Ureter (tissue), 1 donor: ENCODE measurements around the gene DNAJC3. TPM values are rescaled to one million over a fixed set of nuclear protein-coding genes. Genes with fewer than 3 reads are reported as not detected.

Experiments
- DNase-seq: peaks from one replicate; pipeline ENCODE4 v3.0.0-alpha.2; 2020; ENCODE audit warnings: low spot score
- total RNA-seq: library from RNA; stranded (reverse); gene quantifications from one replicate; pipeline ENCODE4 v1.2.4, GENCODE V29; 2023
- donor health status: DM: yes; HTN: yes; CAD: no.

The DNAJC3 gene
- total RNA-seq, 1 donor from 2014 or later = 56.5 TPM

DNA sequence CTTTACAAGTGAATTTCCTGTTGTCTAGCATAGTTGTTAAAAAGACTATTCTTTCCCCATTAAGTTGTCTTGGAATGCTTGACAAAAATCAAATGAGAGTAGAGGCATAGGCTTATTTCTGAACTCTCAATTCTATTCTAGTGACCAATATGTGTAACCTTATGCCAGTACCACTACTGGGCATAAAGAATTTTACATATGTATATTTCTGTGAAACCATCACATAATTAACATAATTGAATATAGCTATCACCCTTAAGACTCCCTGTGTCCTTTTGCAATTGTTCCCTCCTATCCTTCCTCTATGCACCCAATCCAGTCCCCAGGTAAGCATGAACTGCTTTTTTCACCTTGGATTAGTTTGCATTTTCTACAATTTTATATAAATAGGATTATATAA, 165.0 kb downstream of the DNAJC3 start:
- DNase-seq = no peak

GRCh38 chr13:95842898-95843297, 166.0 kb downstream of the DNAJC3 start:
- no peak for DNase-seq

Other genes starting within 250 kb of the DNAJC3 start
- not detected for gene CLDN10, start 124.4 kb upstream of the DNAJC3 start, total RNA-seq
- gene DZIP1, start 32.4 kb upstream of the DNAJC3 start, total RNA-seq = 17.2 TPM